Ovary (tissue), 9 donors: ENCODE results near the gene PLA1A. TPM values are rescaled to one million over a fixed set of nuclear protein-coding genes. Genes with fewer than 3 reads are reported as not detected.

Experiments
- DNase-seq, 5 donors: peaks; one replicate each; pipeline ENCODE4 v3.0.0-alpha.2; 2019 to 2020
- H3K27ac ChIP-seq, 2 donors: fragments of 200-600 bp; one replicate each; pipeline versions ENCODE4 v1.5.1 to v1.8.0; 2019 to 2022
- H3K27me3 ChIP-seq: fragments of 200-600 bp; one replicate; pipeline ENCODE4 v1.8.0; 2022
- H3K36me3 ChIP-seq: fragments of 200-600 bp; sonication (generic); one replicate; pipeline ENCODE4 v1.5.1; 2019
- H3K4me1 ChIP-seq: one replicate; pipeline ENCODE4 v1.8.1; 2013; ENCODE audit warnings: mild to moderate bottlenecking, moderate library complexity; ENCODE audit not compliant: insufficient read depth
- H3K4me3 ChIP-seq: fragments of 200-600 bp; sonication (generic); one replicate; pipeline ENCODE4 v1.5.1; 2017
- H3K9me3 ChIP-seq, 2 donors: fragments of 200-600 bp in 1 of 2; sonication (generic) in 1 of 2; one replicate each; pipeline versions ENCODE4 v1.5.1 to v1.8.1; 2013 to 2019; ENCODE audit warnings: mild to moderate bottlenecking in 1 of 2, moderate library complexity in 1 of 2
- CTCF ChIP-seq, 3 donors: fragments of 450-650 bp in 2 of 3; fragments of 200-600 bp in 1 of 3; IDR thresholded peaks; one replicate each; pipeline versions ENCODE4 v1.5.1 to v1.8.0; 2016 to 2022; ENCODE audit warnings: antibody characterized with exemption in 3 of 3, mild to moderate bottlenecking in 1 of 3
- EP300 ChIP-seq: sonication (generic); formaldehyde crosslinking; IDR thresholded peaks from one replicate; pipeline ENCODE4 v1.6.1; 2017; ENCODE audit warnings: antibody characterized with exemption
- POLR2A ChIP-seq: fragments of 450-650 bp; IDR thresholded peaks from one replicate; pipeline ENCODE4 v1.6.1; 2017; ENCODE audit warnings: antibody characterized with exemption, mild to moderate bottlenecking, moderate library complexity
- WGBS, 3 donors: extraction: QIAGEN DNeasy Blood & Tissue Kit in 1 of 3; methylation state at CpG; one replicate each; pipeline versions ENCODE4 v1.1.5 to v1.1.7; 2013 to 2017; 5-methylcytosine and 5-hydroxymethylcytosine counted together
- intact Hi-C, 4 donors: fragments of 100-400 bp; cut with DNase I; formaldehyde crosslinking; loops; one replicate each; pipeline versions ENCODE4 v1.11.0 to v1.15.1; 2022 to 2023
- polyA plus RNA-seq, 2 donors: library from polyadenylated mRNA; stranded (reverse); fragments of 200-250 nt in 1 of 2; fragments of 350-450 nt in 1 of 2; fragmentation: Illumina TruSeq in 1 of 2; extraction: RNeasy Lipid Tissue Mini Kit (QIAGEN cat#74804) in 1 of 2; gene quantifications; one replicate each; pipeline ENCODE4 v1.2.3, GENCODE V29; 2013 to 2014
- total RNA-seq, 7 donors: library from RNA; depleted of rRNA in 2 of 7; stranded (reverse); fragments of >200 nt in 2 of 7; fragmentation: NEBNext Ultra II Directional in 3 of 7; extraction: Animal tissue kit (Norgen Biotek cat#: 25700) in 3 of 7; gene quantifications; one replicate each; pipeline versions ENCODE4 v1.1.0 to v1.2.4, GENCODE V29; 2016 to 2023
- donor health status: DM: no; HTN: no; CAD: no; lungs with moderate emphysema.
- donor health status: DM: no; HTN: no; CAD: no.
- donor health status: Bipolar disorder and iron deficiency.
- donor health status: DM: yes; HTN: yes; CAD: no.
- donor health status: DM: no; HTN: no; CAD: no.
- donor health status: DM: yes; HTN: yes; CAD: no.

The PLA1A gene
- total and polyA plus RNA-seq, 9 donors, result 0.53 to 9.9 (median 1.5) TPM

- Histone ChIP-seq H3K4me1 (no peaks in the 10 kb centered on the region), H3K36me3 (no peaks in the 10 kb centered on the region), H3K27ac (no peak overlapping the region), H3K4me3 (no peak overlapping the region), H3K27me3 (no peaks in the 10 kb centered on the region), H3K9me3 (no peaks in the 10 kb centered on the region)
- TF ChIP-seq EP300 (no peak), CTCF (IDR thresholded peaks at IDR 0.05) (no peak), POLR2A (no peak)
- no peak for DNase-seq
- 85 to 90% (median 88%) methylated on average over 6 of the region's 6 CpGs for WGBS, 3 donors
- intact Hi-C loops, result no loop called here
These were observed 68.4 kb downstream of the PLA1A start for GRCh38 chr3:119665954-119666559.

- no peak overlapping the region for H3K27ac ChIP-seq
- intact Hi-C loops, result loop anchor here in 3 of 4 donors (10.0 kb wide), 2 partner anchors 95 to 175 kb away; partner anchors contain the start of genes TIMMDC1 (in 3 of the 3) and ADPRH (in 1 of the 3)
- WGBS, 3 donors, result 89 to 93% (median 92%) methylated on average over 5 of the region's 5 CpGs
- no peaks in the 10 kb centered on the region for H3K4me1 ChIP-seq
- DNase-seq, result no peak
- no peaks in the 10 kb centered on the region for H3K27me3 ChIP-seq
- TF ChIP-seq CTCF (IDR thresholded peaks at IDR 0.05), result no peak
- TF ChIP-seq POLR2A, result no peak
- TF ChIP-seq EP300, result no peak
- no peaks in the 10 kb centered on the region for H3K36me3 ChIP-seq
- H3K9me3 ChIP-seq, result no peaks in the 10 kb centered on the region
- no peak overlapping the region for H3K4me3 ChIP-seq
These were observed 72.4 kb downstream of the PLA1A start for GRCh38 chr3:119669906-119670570.

GRCh38 chr3:119672776-119673175 lies 75.1 kb downstream of the PLA1A start:
- H3K27ac ChIP-seq, result no peak overlapping the region
- H3K36me3 ChIP-seq, result no peaks in the 10 kb centered on the region
- no peaks in the 10 kb centered on the region for H3K27me3 ChIP-seq
- no peak for TF ChIP-seq POLR2A
- TF ChIP-seq CTCF (IDR thresholded peaks at IDR 0.05), result no peak
- TF ChIP-seq EP300, result no peak
- H3K4me3 ChIP-seq, result no peak overlapping the region
- 50 to 65% (median 54%) methylated on average over 2 of the region's 2 CpGs for WGBS, 3 donors
- H3K4me1 ChIP-seq, result peaks cover 2% of the 10 kb centered on the region
- intact Hi-C loops, result loop anchor here in 3 of 4 donors (10.0 kb wide), 2 partner anchors 98 to 178 kb away; partner anchors contain the start of genes TIMMDC1 (in 3 of the 3) and ADPRH (in 1 of the 3)
- no peaks in the 10 kb centered on the region for H3K9me3 ChIP-seq
- no peak for DNase-seq

- Histone ChIP-seq H3K4me3 (no peak overlapping the region), H3K9me3 (no peaks in the 10 kb centered on the region), H3K27me3 (no peaks in the 10 kb centered on the region), H3K36me3 (no peaks in the 10 kb centered on the region), H3K27ac (no peak overlapping the region), H3K4me1 (peaks cover 2% of the 10 kb centered on the region)
- no peak for DNase-seq
- intact Hi-C loops, result loop anchor here in 3 of 4 donors (10.0 kb wide), 2 partner anchors 99 to 179 kb away; partner anchors contain the start of genes TIMMDC1 (in 3 of the 3) and ADPRH (in 1 of the 3)
- 85 to 93% (median 88%) methylated on average over 10 to 18 of the region's 18 CpGs for WGBS, 3 donors
- TF ChIP-seq CTCF (IDR thresholded peaks at IDR 0.05) (no peak), EP300 (no peak), POLR2A (no peak)
These were observed 76.2 kb downstream of the PLA1A start for GRCh38 chr3:119673875-119674274.
